ENCODE data around the gene ZFHX3. TPM values are rescaled to one million over a fixed set of nuclear protein-coding genes. Genes with fewer than 3 reads are reported as not detected.

ZFHX3 gene
- total RNA-seq, 1 experiment from 2014 or later, result 1.5 TPM

DNA sequence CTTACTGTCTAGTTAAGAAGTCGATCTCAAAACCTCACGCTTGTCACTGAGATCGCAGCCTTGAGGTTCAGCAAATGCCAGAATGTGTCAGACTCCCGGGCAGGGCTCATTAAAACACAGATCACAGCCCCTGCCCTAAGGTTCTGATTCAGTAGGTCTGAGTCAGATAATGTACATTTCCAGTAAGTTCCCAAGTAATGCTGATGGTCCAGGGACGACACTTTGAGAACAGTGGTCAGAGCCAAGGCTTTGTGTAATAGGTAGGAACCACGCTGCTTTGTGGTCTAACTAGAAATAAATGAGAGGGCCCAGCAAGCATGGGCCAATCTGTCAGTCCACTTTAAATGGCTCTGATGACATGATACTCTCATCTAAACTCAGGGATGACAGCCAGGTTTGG lies 228.6 kb downstream of the ZFHX3 start:
- no peak overlapping the region for H3K27ac ChIP-seq (ENCODE audit: insufficient read length, low read depth, low read length)
- no peaks in the 10 kb centered on the region for H4K20me1 ChIP-seq (ENCODE audit: control insufficient read depth, insufficient read depth, insufficient read length)
- H3K9ac ChIP-seq (ENCODE audit: extremely low read depth, insufficient read length, low read length), result no peak overlapping the region
- Mint-ChIP-seq H3K27ac (no peak overlapping the region), H3K9me3 (no peaks in the 10 kb centered on the region), H3K4me3 (no peak overlapping the region; a peak in 1 of 5 replicates), H3K36me3 (ENCODE audit: insufficient read depth in 1 of 3, low read depth in 3 of 3) (no peaks in the 10 kb centered on the region), H3K27me3 (ENCODE audit: low read depth) (peaks cover 5% of the 10 kb centered on the region; the same call in 1 of the 2 replicates), H3K4me1 (no peaks in the 10 kb centered on the region)
- no peak overlapping the region for H2BK15ac ChIP-seq (ENCODE audit: low read depth, low read length)
- no CpG with 5 or more reads among the region's 6 CpGs for WGBS (ENCODE audit: extremely low coverage, insufficient read length, low lambda C conversion rate)
- H3K23me2 ChIP-seq (ENCODE audit: insufficient read length, low read depth, low read length, poor library complexity, severe bottlenecking), result no peaks in the 10 kb centered on the region
- no peak overlapping the region for H2BK20ac ChIP-seq (ENCODE audit: low read depth, low read length, poor library complexity, severe bottlenecking)
- no peak overlapping the region for H3K56ac ChIP-seq (ENCODE audit: insufficient read length, low read depth, low read length)
- H3K14ac ChIP-seq (ENCODE audit: insufficient read depth, low read length), result no peak overlapping the region
- no peak overlapping the region for H2BK12ac ChIP-seq (ENCODE audit: insufficient read length, low read depth, low read length)
- H3K4me1 ChIP-seq (ENCODE audit: insufficient read depth, low read length), result no peaks in the 10 kb centered on the region
- H3K27me3 ChIP-seq (ENCODE audit: insufficient read depth, low read length), result no peaks in the 10 kb centered on the region
- H3K4me2 ChIP-seq (ENCODE audit: insufficient read depth, insufficient read length, low read length), result no peak overlapping the region
- H3K23ac ChIP-seq (ENCODE audit: insufficient read length, low read depth, low read length), result no peak overlapping the region
- no peaks in the 10 kb centered on the region for H3K9me3 ChIP-seq (ENCODE audit: control insufficient read depth, low read depth, low read length)
- H2BK5ac ChIP-seq (ENCODE audit: insufficient read length, low read length), result no peak overlapping the region
- no peak overlapping the region for H4K8ac ChIP-seq (replicated peaks; ENCODE audit: insufficient read length, low read depth, low read length)
- H4K5ac ChIP-seq (ENCODE audit: insufficient read length, low read depth, low read length), result no peak overlapping the region
- TF ChIP-seq, protein P1, sequence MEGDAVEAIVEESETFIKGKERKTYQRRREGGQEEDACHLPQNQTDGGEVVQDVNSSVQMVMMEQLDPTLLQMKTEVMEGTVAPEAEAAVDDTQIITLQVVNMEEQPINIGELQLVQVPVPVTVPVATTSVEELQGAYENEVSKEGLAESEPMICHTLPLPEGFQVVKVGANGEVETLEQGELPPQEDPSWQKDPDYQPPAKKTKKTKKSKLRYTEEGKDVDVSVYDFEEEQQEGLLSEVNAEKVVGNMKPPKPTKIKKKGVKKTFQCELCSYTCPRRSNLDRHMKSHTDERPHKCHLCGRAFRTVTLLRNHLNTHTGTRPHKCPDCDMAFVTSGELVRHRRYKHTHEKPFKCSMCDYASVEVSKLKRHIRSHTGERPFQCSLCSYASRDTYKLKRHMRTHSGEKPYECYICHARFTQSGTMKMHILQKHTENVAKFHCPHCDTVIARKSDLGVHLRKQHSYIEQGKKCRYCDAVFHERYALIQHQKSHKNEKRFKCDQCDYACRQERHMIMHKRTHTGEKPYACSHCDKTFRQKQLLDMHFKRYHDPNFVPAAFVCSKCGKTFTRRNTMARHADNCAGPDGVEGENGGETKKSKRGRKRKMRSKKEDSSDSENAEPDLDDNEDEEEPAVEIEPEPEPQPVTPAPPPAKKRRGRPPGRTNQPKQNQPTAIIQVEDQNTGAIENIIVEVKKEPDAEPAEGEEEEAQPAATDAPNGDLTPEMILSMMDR (conservative IDR thresholded peaks at IDR 0.05), result no peak
- no peaks in the 10 kb centered on the region for H3K79me1 ChIP-seq (ENCODE audit: insufficient read depth, low read depth, low read length, poor library complexity, severe bottlenecking)
- H2BK120ac ChIP-seq (ENCODE audit: low read depth, low read length, poor library complexity, severe bottlenecking), result no peak overlapping the region
- no peak for DNase-seq
- no peak overlapping the region for H2AFZ ChIP-seq (ENCODE audit: low read length)
- H4K91ac ChIP-seq (ENCODE audit: insufficient read length, low read depth, low read length), result no peak overlapping the region
- no peak overlapping the region for H3K4ac ChIP-seq (ENCODE audit: low read depth, low read length)
- H2AK5ac ChIP-seq (ENCODE audit: insufficient read length, low read length), result no peak overlapping the region
- H3K18ac ChIP-seq (ENCODE audit: insufficient read length, low read depth, low read length), result no peak overlapping the region
- no peaks in the 10 kb centered on the region for H3K79me2 ChIP-seq (ENCODE audit: insufficient read depth, low read length)
- no peak overlapping the region for H3T11ph ChIP-seq (ENCODE audit: low read length)

All from H9 (cell line).